ENCODE measurements around the gene DENND4C. TPM values are rescaled to one million over a fixed set of nuclear protein-coding genes. Genes with fewer than 3 reads are reported as not detected.

The DENND4C gene
- 10 to 100 TPM; 56.4 to 91.4 TPM for total RNA-seq

DNA sequence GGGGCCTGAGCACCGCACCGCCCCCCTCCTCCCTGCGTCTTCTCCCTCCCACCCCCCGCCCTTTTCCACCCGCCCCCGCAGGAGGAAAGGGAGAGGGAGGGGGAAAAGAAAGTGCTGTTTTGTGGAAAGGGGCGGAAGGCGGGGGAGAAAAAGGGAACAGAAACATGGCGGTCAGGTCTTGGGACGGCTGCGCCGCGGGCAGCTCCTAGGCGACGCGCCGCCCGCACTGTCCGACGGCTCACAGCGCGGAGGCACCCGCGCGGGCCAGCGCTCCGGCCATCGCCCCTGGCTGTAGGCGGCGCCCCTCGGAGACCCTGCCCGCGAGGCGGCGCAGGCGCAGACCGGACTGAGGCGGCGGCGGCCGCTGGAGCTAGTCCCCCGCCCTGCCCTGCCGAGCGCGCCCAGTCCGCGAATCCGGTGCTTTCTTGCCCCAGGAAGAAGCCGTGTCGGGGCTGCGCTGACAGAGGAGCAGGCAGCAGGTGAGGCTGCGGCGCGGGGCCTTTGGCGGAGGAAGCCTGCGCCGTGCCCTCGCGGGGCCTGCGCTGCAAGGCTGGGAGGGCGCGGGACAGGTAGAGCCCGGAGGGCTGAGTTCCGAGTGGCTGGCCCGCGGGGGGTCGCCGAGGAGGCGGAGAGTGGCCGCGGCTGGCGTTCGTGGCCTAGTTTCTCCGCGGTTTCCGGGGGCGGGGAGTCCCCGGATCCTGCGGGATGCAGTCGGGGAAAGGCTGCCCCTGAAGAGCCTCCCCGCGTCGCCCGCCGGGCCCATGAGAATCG lies at the start of gene DENND4C:
DENND4C (plus strand) TSS at position 339 of the 771 bp plus-strand sequence. CDS start 45,482 bp downstream, outside the sequence.
- Histone ChIP-seq H3K36me3 (no peaks in the 10 kb centered on the region), H3K27me3 (no peaks in the 10 kb centered on the region), H3K4me1 (peaks cover 9% of the 10 kb centered on the region), H3K9ac (ENCODE audit: low read depth in 2 of 2, low read length in 2 of 2) (peak within 1 kb of the TSS; percentile 94 to 97), H3K4me3 (peak within 1 kb of the TSS; percentile 98), H3K27ac (peak within 1 kb of the TSS; percentile 100), H3K9me3 (no peaks in the 10 kb centered on the region)
- intact Hi-C loops (cut with DNase I) = no loop called here
- peak; percentile 91 for DNase-seq
- TF ChIP-seq, protein P1, sequence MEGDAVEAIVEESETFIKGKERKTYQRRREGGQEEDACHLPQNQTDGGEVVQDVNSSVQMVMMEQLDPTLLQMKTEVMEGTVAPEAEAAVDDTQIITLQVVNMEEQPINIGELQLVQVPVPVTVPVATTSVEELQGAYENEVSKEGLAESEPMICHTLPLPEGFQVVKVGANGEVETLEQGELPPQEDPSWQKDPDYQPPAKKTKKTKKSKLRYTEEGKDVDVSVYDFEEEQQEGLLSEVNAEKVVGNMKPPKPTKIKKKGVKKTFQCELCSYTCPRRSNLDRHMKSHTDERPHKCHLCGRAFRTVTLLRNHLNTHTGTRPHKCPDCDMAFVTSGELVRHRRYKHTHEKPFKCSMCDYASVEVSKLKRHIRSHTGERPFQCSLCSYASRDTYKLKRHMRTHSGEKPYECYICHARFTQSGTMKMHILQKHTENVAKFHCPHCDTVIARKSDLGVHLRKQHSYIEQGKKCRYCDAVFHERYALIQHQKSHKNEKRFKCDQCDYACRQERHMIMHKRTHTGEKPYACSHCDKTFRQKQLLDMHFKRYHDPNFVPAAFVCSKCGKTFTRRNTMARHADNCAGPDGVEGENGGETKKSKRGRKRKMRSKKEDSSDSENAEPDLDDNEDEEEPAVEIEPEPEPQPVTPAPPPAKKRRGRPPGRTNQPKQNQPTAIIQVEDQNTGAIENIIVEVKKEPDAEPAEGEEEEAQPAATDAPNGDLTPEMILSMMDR (IDR thresholded peaks at IDR 0.05) = no peak

DNA sequence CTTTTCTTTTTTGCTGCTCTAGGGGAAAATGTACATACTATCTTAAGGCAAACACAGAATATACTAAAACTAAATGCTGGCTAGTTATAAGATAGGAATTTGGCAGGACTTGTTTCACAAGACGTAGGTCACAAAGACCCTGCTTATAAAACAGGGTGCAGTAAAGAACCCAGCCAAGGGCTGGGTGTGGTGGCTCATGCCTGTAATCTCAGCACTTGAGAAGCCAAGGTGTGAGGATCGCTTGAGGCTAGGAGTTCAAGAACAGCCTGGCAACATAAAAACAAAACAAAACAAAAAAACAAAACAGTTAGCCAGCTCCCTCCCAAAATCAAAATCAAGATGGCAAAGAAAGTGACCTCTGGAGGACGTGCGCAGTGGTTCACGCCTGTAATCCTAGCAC lies 49.5 kb upstream of the DENND4C start:
- Histone ChIP-seq H3K9me3 (no peaks in the 10 kb centered on the region), H3K4me3 (no peak overlapping the region), H3K27me3 (no peaks in the 10 kb centered on the region), H3K9ac (ENCODE audit: low read depth in 2 of 2, low read length in 2 of 2) (no peak overlapping the region), H3K36me3 (no peaks in the 10 kb centered on the region), H3K4me1 (peaks cover 16% of the 10 kb centered on the region), H3K27ac (no peak overlapping the region)
- intact Hi-C loops (cut with DNase I) = no loop called here
- TF ChIP-seq, protein P1 (IDR thresholded peaks at IDR 0.05) = no peak
- peak; percentile 40 for DNase-seq

DNA sequence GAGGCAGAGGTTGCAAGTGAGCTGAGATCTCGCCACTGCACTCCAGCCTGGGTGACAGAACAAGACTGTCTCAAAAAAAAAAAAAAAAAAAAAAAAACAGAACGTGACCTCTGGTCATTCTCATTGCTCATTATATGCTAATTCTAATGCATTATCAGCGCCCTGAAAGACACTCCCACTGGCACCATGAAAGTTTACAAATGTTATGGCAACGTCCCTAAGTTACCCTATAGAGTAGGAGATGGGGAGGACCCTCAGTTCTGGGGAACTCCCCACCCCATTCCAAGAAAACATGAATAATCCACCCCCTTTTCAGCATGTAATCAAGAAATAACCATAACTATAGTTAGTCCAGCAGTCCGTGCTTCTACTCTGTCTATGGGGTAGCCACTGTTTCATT lies 48.9 kb upstream of the DENND4C start:
- Histone ChIP-seq H3K27me3 (no peaks in the 10 kb centered on the region), H3K36me3 (no peaks in the 10 kb centered on the region), H3K4me1 (peaks cover 16% of the 10 kb centered on the region), H3K9ac (ENCODE audit: low read depth in 2 of 2, low read length in 2 of 2) (no peak overlapping the region), H3K27ac (no peak overlapping the region), H3K4me3 (no peak overlapping the region), H3K9me3 (no peaks in the 10 kb centered on the region)
- DNase-seq = no peak
- TF ChIP-seq, protein P1 (IDR thresholded peaks at IDR 0.05) = no peak
- intact Hi-C loops (cut with DNase I) = no loop called here

DNA sequence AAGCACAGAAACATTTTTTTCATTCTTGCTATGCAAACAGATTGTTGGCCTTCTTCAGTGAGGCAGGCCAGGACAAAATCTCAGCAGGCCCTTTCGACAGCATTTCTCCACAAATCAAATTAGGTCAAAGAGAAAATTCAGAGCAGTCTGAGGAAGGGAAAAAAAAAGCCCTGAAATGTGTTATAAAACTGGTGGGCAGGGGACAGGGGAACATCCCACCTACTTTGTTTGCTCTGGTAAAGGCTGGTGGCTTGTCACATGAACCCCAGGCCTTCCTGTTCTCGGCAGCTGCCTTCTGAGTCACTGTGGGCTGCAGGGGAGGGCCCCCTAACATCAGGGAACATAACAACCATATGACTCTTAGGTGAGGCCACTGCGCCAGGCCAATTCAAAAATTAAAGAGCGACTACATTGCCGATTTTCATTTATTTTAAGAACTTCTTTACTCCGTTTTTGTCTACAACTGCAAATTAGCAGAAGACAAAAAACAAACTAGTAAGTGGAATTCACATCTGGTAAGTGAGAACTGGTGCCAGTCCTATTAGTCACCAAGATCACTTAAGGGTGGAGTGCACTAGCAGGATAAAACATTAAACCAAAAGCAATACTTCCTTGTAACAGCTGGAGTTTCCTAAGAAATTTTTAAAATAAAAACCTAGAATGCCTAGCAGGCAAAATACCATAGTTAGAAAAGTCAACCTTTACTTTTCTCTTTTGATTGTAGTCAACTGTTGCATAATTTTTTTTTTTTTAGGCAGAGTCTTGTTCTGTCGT lies 46.2 kb upstream of the DENND4C start:
- intact Hi-C loops (cut with DNase I) = no loop called here
- H3K27me3 ChIP-seq = no peaks in the 10 kb centered on the region
- H3K9me3 ChIP-seq = no peaks in the 10 kb centered on the region
- TF ChIP-seq, protein P1 (IDR thresholded peaks at IDR 0.05) = no peak
- H3K27ac ChIP-seq = peak overlapping the region; percentile 84
- DNase-seq = peak; percentile 85
- H3K4me3 ChIP-seq = no peak overlapping the region
- peaks cover 16% of the 10 kb centered on the region for H3K4me1 ChIP-seq
- peak overlapping the region in 1 of 2 donors; percentile 42 for H3K9ac ChIP-seq (ENCODE audit: low read depth in 2 of 2, low read length in 2 of 2)
- no peaks in the 10 kb centered on the region for H3K36me3 ChIP-seq

DNA sequence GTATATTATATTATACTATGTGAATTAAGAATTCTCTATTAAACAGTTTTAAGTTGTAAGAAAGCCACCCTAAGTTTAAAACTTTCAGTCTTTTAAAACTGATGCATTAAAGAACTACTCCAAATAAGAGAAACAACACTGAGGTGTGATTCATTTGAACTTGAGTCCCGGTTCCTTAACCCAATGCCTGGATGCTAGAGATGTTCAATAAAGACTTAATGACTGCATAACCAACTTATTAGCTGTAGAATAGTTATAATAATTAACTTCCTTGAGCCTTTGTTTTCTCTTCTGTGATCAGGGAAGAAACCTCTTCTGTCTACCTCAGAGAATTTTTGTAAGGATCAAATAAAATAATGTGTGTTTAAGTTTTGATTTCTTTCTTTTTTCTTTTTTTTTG lies 45.3 kb upstream of the DENND4C start:
- H3K4me1 ChIP-seq = peaks cover 16% of the 10 kb centered on the region
- TF ChIP-seq, protein P1 (IDR thresholded peaks at IDR 0.05) = no peak
- H3K9me3 ChIP-seq = no peaks in the 10 kb centered on the region
- H3K4me3 ChIP-seq = no peak overlapping the region
- H3K27ac ChIP-seq = no peak overlapping the region
- H3K36me3 ChIP-seq = no peaks in the 10 kb centered on the region
- intact Hi-C loops (cut with DNase I) = no loop called here
- H3K9ac ChIP-seq (ENCODE audit: low read depth in 2 of 2, low read length in 2 of 2) = no peak overlapping the region
- no peaks in the 10 kb centered on the region for H3K27me3 ChIP-seq
- no peak for DNase-seq
